ENCODE data around the gene ADAMTSL3. TPM values are rescaled to one million over a fixed set of nuclear protein-coding genes. Genes with fewer than 3 reads are reported as not detected.

The ADAMTSL3 gene
- total and polyA plus RNA-seq, 2 donors (not counting 1 experiment from before 2014, with no cell fraction given), result 0.01 TPM; not detected in 1

GRCh38 chr15:83982748-83983147 lies 328.8 kb downstream of the ADAMTSL3 start:
- no peak for ATAC-seq (ENCODE audit: low read depth)
- Histone ChIP-seq H4K20me1 (ENCODE audit: control insufficient read depth, insufficient read depth, low read length, poor library complexity, severe bottlenecking) (no peaks in the 10 kb centered on the region), H3K4me1 (ENCODE audit: control insufficient read depth in 2 of 2, insufficient read depth in 2 of 2, low read length in 2 of 2) (peaks cover 0 to 3% of the 10 kb centered on the region in 2 donors), H3K36me3 (replicated peaks in 1 of 2; ENCODE audit: control extremely low read depth in 1 of 2, control insufficient read depth in 1 of 2, extremely low read depth in 1 of 2, insufficient read depth in 2 of 2, low read length in 1 of 2) (no peaks in the 10 kb centered on the region), H3K27me3 (replicated peaks in 1 of 4; ENCODE audit: control extremely low read depth in 1 of 4, control insufficient read depth in 3 of 4, insufficient read depth in 4 of 4, low read length in 3 of 4) (no peaks in the 10 kb centered on the region), H3K9ac (ENCODE audit: low read length) (no peak overlapping the region), H3K79me2 (ENCODE audit: control insufficient read depth, insufficient read depth, low read length) (no peaks in the 10 kb centered on the region), H3K4me2 (replicated peaks; ENCODE audit: low read depth, low read length, poor library complexity, severe bottlenecking) (no peak overlapping the region), H3K27ac (ENCODE audit: low read length in 2 of 2) (no peak overlapping the region), H3K4me3 (ENCODE audit: control extremely low read depth in 1 of 5, extremely low read depth in 1 of 5, insufficient read depth in 1 of 5, low read depth in 2 of 5, low read length in 4 of 5) (no peak overlapping the region), H2AFZ (ENCODE audit: insufficient read depth, low read depth, low read length, poor library complexity, severe bottlenecking) (no peak overlapping the region), H3K9me3 (ENCODE audit: control extremely low read depth in 1 of 3, control insufficient read depth in 2 of 3, insufficient read depth in 1 of 3, low read length in 2 of 3) (peaks cover 0 to 6% (median 0%) of the 10 kb centered on the region in 3 donors)
- DNase-seq, result no peak
- Mint-ChIP-seq H3K27ac (no peak overlapping the region), H3K9me3 (ENCODE audit: insufficient read depth) (no peaks in the 10 kb centered on the region), H3K4me3 (no peak overlapping the region), H3K4me1 (peaks cover 7% of the 10 kb centered on the region), H3K27me3 (no peaks in the 10 kb centered on the region)
- 96% methylated on average over 3 of the region's 6 CpGs for WGBS (ENCODE audit: insufficient coverage)
- intact Hi-C loops (cut with micrococcal nuclease), result no loop called here
- CTCF ChIA-PET, result no interaction called here
- TF ChIP-seq EZH2 (IDR thresholded peaks at IDR 0.05; ENCODE audit: borderline replicate concordance, insufficient read depth, low read depth, low read length, poor library complexity, severe bottlenecking), result no peak
- no peak for TF ChIP-seq CTCF (IDR thresholded peaks at IDR 0.05)
- POLR2A ChIA-PET, result no interaction called here

GRCh38 chr15:83983634-83984458 lies 329.9 kb downstream of the ADAMTSL3 start:
- Histone ChIP-seq H3K36me3 (replicated peaks in 1 of 2; ENCODE audit: control extremely low read depth in 1 of 2, control insufficient read depth in 1 of 2, extremely low read depth in 1 of 2, insufficient read depth in 2 of 2, low read length in 1 of 2) (no peaks in the 10 kb centered on the region), H3K4me2 (replicated peaks; ENCODE audit: low read depth, low read length, poor library complexity, severe bottlenecking) (no peak overlapping the region), H4K20me1 (ENCODE audit: control insufficient read depth, insufficient read depth, low read length, poor library complexity, severe bottlenecking) (no peaks in the 10 kb centered on the region), H3K27me3 (replicated peaks in 1 of 4; ENCODE audit: control extremely low read depth in 1 of 4, control insufficient read depth in 3 of 4, insufficient read depth in 4 of 4, low read length in 3 of 4) (no peaks in the 10 kb centered on the region), H3K4me3 (ENCODE audit: control extremely low read depth in 1 of 5, extremely low read depth in 1 of 5, insufficient read depth in 1 of 5, low read depth in 2 of 5, low read length in 4 of 5) (no peak overlapping the region), H3K4me1 (ENCODE audit: control insufficient read depth in 2 of 2, insufficient read depth in 2 of 2, low read length in 2 of 2) (peaks cover 0 to 3% of the 10 kb centered on the region in 2 donors), H3K27ac (ENCODE audit: low read length in 2 of 2) (no peak overlapping the region), H3K9ac (ENCODE audit: low read length) (peak overlapping the region; percentile 4), H3K9me3 (ENCODE audit: control extremely low read depth in 1 of 3, control insufficient read depth in 2 of 3, insufficient read depth in 1 of 3, low read length in 2 of 3) (no peaks in the 10 kb centered on the region), H3K79me2 (ENCODE audit: control insufficient read depth, insufficient read depth, low read length) (no peaks in the 10 kb centered on the region), H2AFZ (ENCODE audit: insufficient read depth, low read depth, low read length, poor library complexity, severe bottlenecking) (no peak overlapping the region)
- ATAC-seq (ENCODE audit: low read depth), result no peak
- ChIA-PET POLR2A (no interaction called here), CTCF (no interaction called here)
- Mint-ChIP-seq H3K4me1 (peaks cover 7% of the 10 kb centered on the region), H3K27ac (no peak overlapping the region), H3K27me3 (no peaks in the 10 kb centered on the region), H3K9me3 (ENCODE audit: insufficient read depth) (no peaks in the 10 kb centered on the region), H3K4me3 (peak overlapping the region; percentile 5)
- intact Hi-C loops (cut with micrococcal nuclease), result no loop called here
- TF ChIP-seq CTCF (IDR thresholded peaks at IDR 0.05), result no peak
- no peak for TF ChIP-seq EZH2 (IDR thresholded peaks at IDR 0.05; ENCODE audit: borderline replicate concordance, insufficient read depth, low read depth, low read length, poor library complexity, severe bottlenecking)
- DNase-seq, result peak; percentile 14
- no CpG with 5 or more reads among the region's 4 CpGs for WGBS (ENCODE audit: insufficient coverage)
